ENCODE data around the gene OR52A1. TPM values are rescaled to one million over a fixed set of nuclear protein-coding genes. Genes with fewer than 3 reads are reported as not detected.
"Not testable (repeated sequence)": the region's sequence is repeated elsewhere in the genome, so short reads cannot be mapped to it uniquely, and the experiment has no call there.

OR52A1 gene
- total and polyA plus RNA-seq, 2 donors (not counting 3 experiments of a cell fraction or from before 2014, with no cell fraction given), result not detected

- Histone ChIP-seq H4K20me1 (replicated peaks; ENCODE audit: control insufficient read depth, extremely low read depth, insufficient read depth, low read length) (no peaks in the 10 kb centered on the region), H3K27ac (ENCODE audit: insufficient read depth, low read depth, low read length) (no peak overlapping the region), H3K27me3 (ENCODE audit: control insufficient read depth in 2 of 2, insufficient read depth in 2 of 2, low read length in 2 of 2) (no peaks in the 10 kb centered on the region), H3K36me3 (ENCODE audit: control insufficient read depth in 2 of 2, extremely low read depth in 1 of 2, insufficient read depth in 2 of 2, low read length in 2 of 2) (no peaks in the 10 kb centered on the region), H3K4me3 (replicated peaks in 1 of 3; ENCODE audit: insufficient read depth in 1 of 3, low read depth in 1 of 3, low read length in 3 of 3) (no peak overlapping the region), H3K4me1 (ENCODE audit: control insufficient read depth, extremely low read depth, insufficient read depth, low read length) (no peaks in the 10 kb centered on the region), H3K9me1 (replicated peaks; ENCODE audit: control insufficient read depth, extremely low read depth, insufficient read depth, low read length) (no peaks in the 10 kb centered on the region), H3K4me2 (ENCODE audit: insufficient read depth, low read length) (no peak overlapping the region), H3K9me3 (replicated peaks; ENCODE audit: control insufficient read depth, insufficient read depth, low read length) (no peaks in the 10 kb centered on the region), H3K79me2 (ENCODE audit: control insufficient read depth, insufficient read depth, low read length) (no peaks in the 10 kb centered on the region), H2AFZ (ENCODE audit: low read depth, low read length) (no peak overlapping the region), H3K9ac (replicated peaks; ENCODE audit: extremely low read depth, insufficient read depth, low read length) (no peak overlapping the region)
- FAIRE-seq, result no peak
- dilution Hi-C loops (cut with MboI; ENCODE audit: extremely low pct_ligation_motif_present, low sequenced_read_pairs) (no loop called here), intact Hi-C loops (cut with micrococcal nuclease) (no loop called here)
- no TSS peak for BruUV-seq (replicated peaks)
- CTCF ChIA-PET, result no interaction called here
- no peak for TF ChIP-seq EZH2 (IDR thresholded peaks at IDR 0.05; ENCODE audit: borderline replicate concordance, low read depth, low read length, severe bottlenecking)
- TF ChIP-seq CTCF (IDR thresholded peaks at IDR 0.05; ENCODE audit: extremely low read depth in 1 of 2, insufficient read depth in 1 of 2, low read depth in 1 of 2, low read length in 2 of 2), result no peak
- TF ChIP-seq, protein P1, sequence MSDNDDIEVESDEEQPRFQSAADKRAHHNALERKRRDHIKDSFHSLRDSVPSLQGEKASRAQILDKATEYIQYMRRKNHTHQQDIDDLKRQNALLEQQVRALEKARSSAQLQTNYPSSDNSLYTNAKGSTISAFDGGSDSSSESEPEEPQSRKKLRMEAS (IDR thresholded peaks at IDR 0.05; ENCODE audit: insufficient read depth, insufficient read length), result no peak
- POLR2A ChIA-PET, result no interaction called here
- DNase-seq (ENCODE audit: low read depth, low spot score), result no peak
Measured at GRCh38 chr11:5171856-5172255, 17.3 kb upstream of the OR52A1 start.

DNA sequence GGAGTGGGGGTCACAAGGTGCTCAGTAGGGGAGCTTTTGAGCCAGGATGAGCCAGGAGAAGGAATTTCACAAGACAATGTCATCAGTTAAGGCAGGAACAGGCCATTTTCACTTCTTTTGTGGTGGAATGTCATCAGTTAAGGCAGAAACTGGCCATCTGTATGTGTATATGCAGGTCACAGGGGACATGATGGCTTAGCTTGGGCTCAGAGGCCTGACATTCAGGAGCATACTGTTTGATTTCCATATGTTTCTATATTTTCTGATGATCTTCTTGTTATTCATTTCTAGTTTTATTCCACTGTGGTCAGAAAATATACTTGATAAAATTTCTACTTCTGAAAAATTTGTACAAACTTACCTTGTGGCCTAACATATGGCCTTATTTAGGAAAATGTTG lies 11.3 kb upstream of the OR52A1 start:
- H3K27ac ChIP-seq (ENCODE audit: insufficient read depth, low read depth, low read length); CTCF ChIA-PET; DNase-seq (ENCODE audit: low read depth, low spot score); H2AFZ ChIP-seq (ENCODE audit: low read depth, low read length); H3K36me3 ChIP-seq (ENCODE audit: control insufficient read depth in 2 of 2, extremely low read depth in 1 of 2, insufficient read depth in 2 of 2, low read length in 2 of 2); dilution Hi-C loops (cut with MboI; ENCODE audit: extremely low pct_ligation_motif_present, low sequenced_read_pairs); BruUV-seq (replicated peaks); H3K4me3 ChIP-seq (replicated peaks in 1 of 3; ENCODE audit: insufficient read depth in 1 of 3, low read depth in 1 of 3, low read length in 3 of 3); intact Hi-C loops (cut with micrococcal nuclease); H4K20me1 ChIP-seq (replicated peaks; ENCODE audit: control insufficient read depth, extremely low read depth, insufficient read depth, low read length); H3K9ac ChIP-seq (replicated peaks; ENCODE audit: extremely low read depth, insufficient read depth, low read length); H3K79me2 ChIP-seq (ENCODE audit: control insufficient read depth, insufficient read depth, low read length); FAIRE-seq; H3K9me1 ChIP-seq (replicated peaks; ENCODE audit: control insufficient read depth, extremely low read depth, insufficient read depth, low read length); H3K4me2 ChIP-seq (ENCODE audit: insufficient read depth, low read length); H3K4me1 ChIP-seq (ENCODE audit: control insufficient read depth, extremely low read depth, insufficient read depth, low read length); H3K9me3 ChIP-seq (replicated peaks; ENCODE audit: control insufficient read depth, insufficient read depth, low read length); POLR2A ChIA-PET; H3K27me3 ChIP-seq (ENCODE audit: control insufficient read depth in 2 of 2, insufficient read depth in 2 of 2, low read length in 2 of 2): not testable (repeated sequence)

GRCh38 chr11:5164807-5165206 lies 10.2 kb upstream of the OR52A1 start:
- H3K27ac ChIP-seq (ENCODE audit: insufficient read depth, low read depth, low read length); DNase-seq (ENCODE audit: low read depth, low spot score); H3K36me3 ChIP-seq (ENCODE audit: control insufficient read depth in 2 of 2, extremely low read depth in 1 of 2, insufficient read depth in 2 of 2, low read length in 2 of 2); H3K27me3 ChIP-seq (ENCODE audit: control insufficient read depth in 2 of 2, insufficient read depth in 2 of 2, low read length in 2 of 2); dilution Hi-C loops (cut with MboI; ENCODE audit: extremely low pct_ligation_motif_present, low sequenced_read_pairs); H3K4me1 ChIP-seq (ENCODE audit: control insufficient read depth, extremely low read depth, insufficient read depth, low read length); H2AFZ ChIP-seq (ENCODE audit: low read depth, low read length); POLR2A ChIA-PET; FAIRE-seq; H3K4me2 ChIP-seq (ENCODE audit: insufficient read depth, low read length); H3K9me3 ChIP-seq (replicated peaks; ENCODE audit: control insufficient read depth, insufficient read depth, low read length); H3K9ac ChIP-seq (replicated peaks; ENCODE audit: extremely low read depth, insufficient read depth, low read length); CTCF ChIA-PET; H4K20me1 ChIP-seq (replicated peaks; ENCODE audit: control insufficient read depth, extremely low read depth, insufficient read depth, low read length); H3K9me1 ChIP-seq (replicated peaks; ENCODE audit: control insufficient read depth, extremely low read depth, insufficient read depth, low read length); H3K4me3 ChIP-seq (replicated peaks in 1 of 3; ENCODE audit: insufficient read depth in 1 of 3, low read depth in 1 of 3, low read length in 3 of 3); H3K79me2 ChIP-seq (ENCODE audit: control insufficient read depth, insufficient read depth, low read length); intact Hi-C loops (cut with micrococcal nuclease); BruUV-seq (replicated peaks): not testable (repeated sequence)

Data from endothelial cell of umbilical vein (primary cell).